ENCODE data around the gene B3GALT5.
"Not testable (repeated sequence)": the region's sequence is repeated elsewhere in the genome, so short reads cannot be mapped to it uniquely, and the experiment has no call there.

The B3GALT5 gene, protein sequence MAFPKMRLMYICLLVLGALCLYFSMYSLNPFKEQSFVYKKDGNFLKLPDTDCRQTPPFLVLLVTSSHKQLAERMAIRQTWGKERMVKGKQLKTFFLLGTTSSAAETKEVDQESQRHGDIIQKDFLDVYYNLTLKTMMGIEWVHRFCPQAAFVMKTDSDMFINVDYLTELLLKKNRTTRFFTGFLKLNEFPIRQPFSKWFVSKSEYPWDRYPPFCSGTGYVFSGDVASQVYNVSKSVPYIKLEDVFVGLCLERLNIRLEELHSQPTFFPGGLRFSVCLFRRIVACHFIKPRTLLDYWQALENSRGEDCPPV

DNA sequence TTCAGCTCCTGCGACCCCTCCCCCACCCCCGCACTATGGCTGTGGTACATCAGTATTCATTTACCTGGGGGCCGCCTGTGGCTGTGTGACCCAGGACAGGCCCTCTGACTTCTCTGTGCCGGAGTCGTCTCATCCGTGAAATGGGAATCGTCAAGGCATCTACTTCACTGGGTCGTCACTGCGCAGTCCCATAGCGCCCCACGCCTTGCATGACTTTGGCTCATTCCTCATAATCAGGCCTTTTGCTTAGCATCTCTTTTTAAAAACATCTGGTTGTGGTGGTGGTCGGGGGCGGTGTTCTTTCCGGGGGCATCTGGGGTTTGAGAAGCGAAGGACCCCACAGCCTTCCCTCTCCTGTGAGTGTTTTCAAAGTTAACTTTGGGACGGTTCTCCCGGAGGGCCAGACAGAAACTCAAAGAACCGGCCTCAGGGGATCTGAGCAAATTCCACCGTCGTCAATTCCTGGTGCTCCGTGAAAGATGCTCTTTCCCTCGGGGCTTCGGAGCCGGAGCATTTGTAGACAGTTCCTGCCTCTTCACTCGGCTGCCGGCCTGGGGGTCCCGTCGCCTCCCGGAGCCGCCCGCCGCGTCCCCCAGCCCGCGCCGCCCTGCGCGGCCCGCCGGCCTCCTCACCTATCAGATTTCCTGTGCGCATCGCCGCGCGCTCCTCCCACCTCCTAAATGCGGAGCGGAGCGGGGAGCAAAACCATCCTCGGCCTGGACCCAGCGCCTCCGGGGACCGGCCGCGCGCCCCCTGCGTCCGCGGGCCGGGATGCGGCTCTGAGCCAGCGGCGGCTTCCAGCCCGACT lies at the start of gene B3GALT5:
Gene B3GALT5 (plus strand): TSS at position 708 of the 808 bp plus-strand sequence. CDS start 47,620 bp downstream, outside the sequence.
- no peak for DNase-seq (ENCODE audit: low read depth in 2 of 2)

DNA sequence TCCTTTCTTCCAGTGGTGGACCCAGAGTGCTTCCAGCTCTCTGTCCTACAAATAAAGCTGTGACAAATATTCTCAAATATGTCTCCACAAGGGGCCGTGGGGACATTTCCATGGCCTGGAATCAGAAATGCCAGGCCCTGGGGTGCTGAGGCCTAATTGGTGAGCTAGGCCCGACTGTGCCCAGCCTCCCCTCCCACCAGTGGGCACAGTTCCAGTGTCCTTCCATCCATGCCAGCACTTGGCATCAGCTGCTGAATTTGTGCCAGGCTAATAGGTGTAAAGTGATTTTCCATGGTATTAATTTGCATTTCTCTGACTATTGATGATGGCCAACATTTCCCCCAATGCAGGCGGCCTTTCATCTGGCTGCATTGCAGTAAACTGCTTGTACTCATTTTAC lies 48.5 kb upstream of the B3GALT5 start:
- no peak for DNase-seq (ENCODE audit: low read depth in 2 of 2)

DNA sequence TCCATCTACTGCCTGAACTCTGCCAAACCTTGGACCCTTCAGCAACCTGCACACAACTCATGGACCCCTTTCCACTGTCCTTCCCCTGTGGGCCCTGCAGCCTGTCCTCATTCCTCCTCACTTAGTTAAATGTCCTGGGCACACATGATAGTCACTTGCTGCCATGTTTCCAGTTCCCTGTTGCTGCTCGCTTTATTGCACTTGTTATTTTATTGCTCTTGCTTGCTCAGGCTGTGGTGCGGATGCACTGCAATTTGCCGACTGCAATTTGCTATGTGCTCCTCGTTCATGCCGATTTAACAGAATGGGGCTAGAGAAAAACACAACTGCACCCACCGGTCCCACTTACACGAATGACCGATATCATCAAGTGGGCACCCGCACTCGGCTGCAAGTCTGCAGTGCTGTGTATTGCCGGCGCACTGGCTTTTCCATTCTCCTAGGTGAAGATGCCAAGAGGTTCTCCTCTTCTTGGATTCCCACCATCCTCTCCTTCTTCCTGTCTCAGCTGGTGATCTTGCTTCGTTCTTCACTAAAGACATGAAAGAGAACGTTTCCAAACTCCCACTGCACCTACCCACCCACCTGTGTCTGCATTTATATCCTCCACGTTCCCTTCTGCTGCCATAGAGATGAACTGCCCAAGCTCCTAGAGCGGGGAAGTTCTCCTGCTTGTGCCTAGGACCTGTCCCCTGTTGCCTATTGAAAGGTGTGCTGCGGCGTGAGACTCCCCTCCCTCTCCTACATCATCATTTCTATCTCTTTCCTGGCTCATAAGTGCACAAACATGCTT lies 45.4 kb upstream of the B3GALT5 start:
- DNase-seq (ENCODE audit: low read depth in 2 of 2), result no peak

DNA sequence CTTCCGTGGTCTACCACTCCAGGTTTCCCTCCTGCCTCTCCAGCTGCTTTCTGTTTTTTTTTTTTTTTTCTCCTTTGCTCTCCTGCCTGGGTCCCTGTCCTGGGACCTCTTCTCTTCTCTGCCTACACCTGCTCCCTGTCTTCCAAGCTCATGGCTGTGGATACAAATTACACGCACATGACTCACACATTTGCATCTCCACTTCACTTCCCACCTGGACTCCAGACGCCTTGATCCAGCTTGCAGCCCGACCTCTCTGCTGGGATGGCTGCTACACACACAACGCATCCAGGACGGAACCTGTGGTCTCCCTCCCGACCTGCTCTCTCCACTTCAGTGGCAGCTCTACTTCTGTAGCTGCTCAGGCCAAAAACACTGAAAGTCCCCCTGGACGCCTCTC lies 44.4 kb upstream of the B3GALT5 start:
- DNase-seq (ENCODE audit: low read depth in 2 of 2), result no peak

DNA sequence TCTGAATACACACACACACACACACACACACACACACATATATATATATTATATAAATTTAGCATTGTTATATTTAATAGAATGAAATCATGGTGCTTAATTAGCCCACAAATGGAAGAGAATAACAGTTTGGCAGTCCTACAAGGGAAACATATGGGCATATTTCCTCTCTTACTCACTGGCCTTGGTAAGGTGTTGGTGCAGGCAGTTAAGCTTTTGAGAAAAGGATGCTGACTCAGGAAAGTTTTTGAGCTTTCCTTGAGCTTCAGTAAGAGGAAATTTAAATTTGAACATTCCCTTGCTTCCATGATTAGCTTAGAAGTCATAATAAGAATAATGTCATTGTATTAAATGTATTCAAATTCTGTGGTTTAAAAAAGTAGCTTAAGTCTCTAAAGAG lies 37.0 kb upstream of the B3GALT5 start:
- DNase-seq (ENCODE audit: low read depth in 2 of 2), result no peak

DNA sequence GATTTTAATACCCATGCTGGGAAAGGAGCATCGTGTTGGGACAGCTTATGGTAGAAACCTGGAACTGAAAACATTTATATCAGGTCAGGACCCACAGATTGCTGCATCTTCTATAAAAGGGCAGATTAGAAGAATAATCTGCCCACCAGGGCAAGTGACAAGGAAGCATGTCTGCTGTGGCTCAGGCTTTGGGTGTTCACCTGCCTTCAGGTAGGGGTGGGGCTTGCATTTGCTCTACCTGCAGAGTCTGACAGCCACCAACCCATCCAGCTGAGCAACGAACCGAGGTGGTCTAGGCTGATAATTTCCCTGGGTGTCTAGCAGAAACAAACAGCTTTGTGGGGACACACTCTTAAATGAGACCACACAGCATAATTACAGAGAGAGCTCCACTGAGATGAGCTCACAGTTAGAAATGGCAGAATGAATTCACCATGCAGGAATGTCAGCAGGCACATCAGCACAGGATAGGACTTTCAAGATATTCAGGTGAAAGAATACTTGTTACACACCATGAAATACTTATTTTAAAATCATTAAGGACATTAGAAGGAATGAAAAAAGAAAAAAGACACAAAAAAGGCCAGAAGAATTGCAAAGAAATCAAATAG lies 36.1 kb upstream of the B3GALT5 start:
- DNase-seq (ENCODE audit: low read depth in 2 of 2), result no peak

DNA sequence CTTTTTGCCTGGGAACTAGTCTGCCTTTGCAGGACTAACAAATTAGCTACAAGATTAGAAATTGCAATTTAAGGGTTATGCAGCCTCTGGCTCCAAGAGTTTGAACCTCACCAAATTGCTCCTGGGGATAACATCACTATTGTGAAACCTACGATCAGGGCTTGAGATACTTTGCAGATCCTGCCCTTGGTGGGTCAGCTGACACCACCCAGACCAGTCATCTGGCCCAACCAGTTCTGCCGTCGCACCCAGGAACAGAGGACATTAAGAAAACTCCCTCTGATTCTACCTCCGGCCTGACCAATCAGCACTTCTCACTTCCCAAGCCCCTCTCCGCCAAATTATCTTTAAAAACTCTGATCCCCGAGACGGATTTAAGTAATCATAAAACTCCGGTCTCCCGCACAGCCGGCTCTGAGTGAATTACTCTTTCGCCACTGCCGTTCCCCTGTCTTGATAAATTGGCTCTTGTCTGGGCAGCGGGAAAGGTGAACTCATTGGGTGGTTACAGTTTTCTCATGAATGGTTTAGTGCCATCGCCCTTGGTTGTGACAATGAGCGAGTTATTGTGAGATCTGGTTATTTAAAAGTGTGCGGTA lies 32.9 kb upstream of the B3GALT5 start:
- no peak for DNase-seq (ENCODE audit: low read depth in 2 of 2)

DNA sequence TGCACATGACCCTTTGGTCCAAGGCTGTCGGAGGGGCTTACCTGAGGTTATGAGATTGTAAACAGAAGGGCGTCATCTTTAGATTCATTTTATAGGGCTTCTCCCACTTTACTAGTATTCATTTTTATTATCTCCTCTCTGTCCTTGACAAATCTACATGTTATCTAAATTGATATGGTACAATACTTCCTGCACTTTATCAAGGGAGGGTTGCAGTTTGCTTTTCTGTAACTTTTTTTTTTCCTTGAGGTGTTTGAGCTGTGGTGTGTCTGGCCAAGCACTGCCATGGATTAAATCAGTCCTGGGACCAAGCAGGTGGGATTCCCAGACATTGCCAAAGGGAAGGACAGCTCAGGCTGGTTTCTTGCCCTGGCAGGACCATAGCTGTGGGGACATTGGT lies 32.0 kb upstream of the B3GALT5 start:
- DNase-seq (ENCODE audit: low read depth in 2 of 2), result no peak

DNA sequence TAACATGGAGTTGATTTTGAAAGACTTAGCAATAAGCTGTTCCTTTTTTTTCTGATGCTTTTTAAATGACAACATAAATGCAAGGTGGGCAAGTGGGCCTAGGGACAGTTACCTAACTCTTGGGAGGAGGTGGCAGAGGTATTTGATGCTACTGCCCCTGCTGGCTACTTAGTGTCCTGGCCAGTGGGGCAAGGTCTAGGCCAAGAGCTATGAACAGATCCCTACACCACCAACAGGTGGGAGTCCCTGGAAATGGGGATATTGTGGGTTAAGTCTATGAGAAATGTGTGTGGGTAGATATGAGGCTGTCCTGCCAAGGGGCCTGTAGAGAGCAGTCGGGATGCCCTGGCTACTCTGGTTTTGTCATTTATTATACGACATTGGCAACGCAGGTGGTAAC lies 31.3 kb upstream of the B3GALT5 start:
- DNase-seq (ENCODE audit: low read depth in 2 of 2), result no peak

DNA sequence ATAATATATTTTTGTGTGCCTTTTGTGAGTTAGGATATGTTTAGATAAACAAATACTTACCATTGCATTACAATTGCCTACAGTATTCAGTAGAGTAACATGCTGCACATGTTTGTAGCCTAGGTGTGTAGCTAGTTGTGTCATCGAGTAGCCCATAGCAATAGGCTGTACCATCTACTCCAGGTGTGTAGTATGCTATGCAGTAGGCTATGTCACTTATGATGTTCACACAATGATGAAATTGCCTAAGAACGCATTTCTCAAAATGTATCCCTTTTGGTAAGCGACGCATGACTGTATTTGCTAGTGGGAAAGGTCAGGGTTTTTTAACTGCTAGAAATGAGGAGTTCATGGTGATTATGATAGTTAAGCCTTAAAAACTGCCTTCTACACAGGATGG lies 30.0 kb upstream of the B3GALT5 start:
- DNase-seq (ENCODE audit: low read depth in 2 of 2), result no peak

DNA sequence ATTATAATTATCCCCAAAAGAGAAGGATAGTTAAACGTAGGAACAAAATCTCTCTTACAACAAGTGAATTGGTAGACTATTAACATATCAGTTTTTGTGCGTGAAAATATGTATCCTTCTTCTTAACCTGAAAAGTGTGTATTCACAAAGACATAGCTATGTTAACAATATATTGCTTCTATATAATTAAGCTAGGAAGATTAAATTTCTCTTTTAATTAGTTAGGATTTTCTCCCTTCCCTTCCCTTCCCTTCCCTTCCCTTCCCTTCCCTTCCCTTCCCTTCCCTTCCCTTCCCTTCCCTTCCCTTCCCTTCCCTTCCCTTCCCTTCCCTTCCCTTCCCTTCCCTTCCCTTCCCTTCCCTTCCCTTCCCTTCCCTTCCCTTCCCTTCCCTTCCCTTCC lies 29.2 kb upstream of the B3GALT5 start:
- DNase-seq (ENCODE audit: low read depth in 2 of 2), result not testable (repeated sequence)

DNA sequence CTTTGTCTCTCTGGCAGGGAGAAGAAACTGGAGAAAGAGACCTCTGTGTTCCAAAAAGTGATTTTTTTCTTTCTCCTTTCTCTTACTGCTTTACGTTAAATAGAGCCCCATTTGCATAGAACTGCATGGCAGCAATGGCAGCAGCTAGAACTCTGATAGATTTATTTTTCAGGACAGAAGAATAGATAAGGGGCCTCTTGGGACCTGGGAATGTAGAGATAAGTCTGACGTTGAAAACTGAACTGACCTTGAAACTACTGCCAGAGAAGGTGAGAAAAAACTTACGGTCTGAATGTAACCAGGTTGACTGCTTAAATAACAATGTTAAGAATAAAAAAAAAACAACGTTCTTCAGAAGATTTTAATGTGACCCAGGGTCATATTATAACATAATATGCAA lies 25.4 kb upstream of the B3GALT5 start:
- DNase-seq (ENCODE audit: low read depth in 2 of 2), result no peak

DNA sequence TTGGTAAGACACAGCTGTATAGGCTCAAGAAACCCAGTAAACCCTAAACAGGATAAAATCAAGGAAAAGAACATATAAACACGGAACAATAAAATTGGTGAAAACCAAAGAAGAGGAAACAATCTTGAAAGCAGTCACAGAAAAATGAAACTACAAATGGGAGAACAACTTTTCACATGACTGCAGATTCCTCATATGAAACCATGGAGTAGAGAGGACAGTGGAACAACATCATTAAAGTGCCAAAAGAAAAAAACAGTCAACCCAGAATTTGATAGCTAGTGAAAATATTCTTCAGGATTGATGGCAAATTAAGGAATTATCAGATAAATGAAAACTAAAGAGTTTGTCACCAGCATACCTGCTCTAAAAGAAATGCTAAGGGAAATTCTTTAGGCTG lies 23.9 kb upstream of the B3GALT5 start:
- no peak for DNase-seq (ENCODE audit: low read depth in 2 of 2)

DNA sequence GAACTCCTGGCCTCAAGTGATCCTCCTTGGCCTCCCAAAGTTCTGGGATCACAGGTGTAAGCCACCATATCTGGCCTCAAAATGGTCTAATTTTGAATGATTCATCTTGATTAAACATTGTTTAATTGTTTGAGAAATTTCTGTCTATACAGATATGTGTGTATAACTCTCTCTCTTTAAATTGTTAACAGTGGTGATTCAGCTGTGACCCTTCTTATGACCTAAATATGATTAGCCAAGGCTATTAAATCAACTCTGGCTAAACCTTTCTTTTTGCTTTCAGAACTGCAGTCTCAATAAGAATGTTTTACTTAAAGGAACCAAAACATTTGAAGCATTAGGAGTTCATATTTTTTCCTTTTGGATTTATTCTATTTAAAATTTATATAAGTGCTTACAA lies 19.2 kb upstream of the B3GALT5 start:
- no peak for DNase-seq (ENCODE audit: low read depth in 2 of 2)

DNA sequence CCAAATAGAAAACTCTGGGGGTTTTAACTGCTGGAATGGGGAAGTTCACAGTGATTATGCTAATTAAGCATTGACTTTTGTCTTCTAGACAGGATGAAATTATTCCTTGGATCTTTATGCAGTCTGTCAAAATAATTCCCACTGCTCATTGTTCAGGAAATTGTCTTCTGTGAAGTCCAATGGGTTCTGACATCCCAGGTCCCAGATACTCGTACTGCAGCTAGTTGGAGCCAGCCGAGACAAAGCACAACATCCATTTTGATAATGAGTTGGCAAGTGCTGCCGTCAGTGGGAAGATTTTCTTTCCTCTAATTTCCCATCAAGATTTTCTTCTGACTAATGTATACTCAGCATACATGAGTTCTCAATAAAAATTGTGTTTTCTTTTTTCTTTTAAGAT lies 17.3 kb upstream of the B3GALT5 start:
- DNase-seq (ENCODE audit: low read depth in 2 of 2), result no peak

DNA sequence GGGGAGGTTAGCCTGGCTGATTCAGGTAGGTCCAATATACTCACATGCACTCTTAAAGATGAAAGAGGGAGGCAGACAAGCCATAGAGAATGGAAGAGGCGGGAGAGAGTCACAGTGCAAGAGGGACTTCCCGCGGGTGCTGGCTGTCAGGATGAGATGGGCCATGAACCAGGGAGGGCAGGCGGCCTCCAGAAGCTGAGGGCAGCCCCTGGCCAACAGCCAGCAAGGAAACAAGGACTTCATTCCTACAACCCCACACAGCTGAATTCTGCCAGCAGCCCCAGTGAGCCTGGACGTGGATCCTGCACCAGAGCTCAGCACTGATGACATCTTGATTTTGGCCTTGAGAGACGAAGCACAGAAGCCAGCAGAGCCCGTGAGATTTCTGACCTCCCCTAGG lies 15.1 kb upstream of the B3GALT5 start:
- no peak for DNase-seq (ENCODE audit: low read depth in 2 of 2)

DNA sequence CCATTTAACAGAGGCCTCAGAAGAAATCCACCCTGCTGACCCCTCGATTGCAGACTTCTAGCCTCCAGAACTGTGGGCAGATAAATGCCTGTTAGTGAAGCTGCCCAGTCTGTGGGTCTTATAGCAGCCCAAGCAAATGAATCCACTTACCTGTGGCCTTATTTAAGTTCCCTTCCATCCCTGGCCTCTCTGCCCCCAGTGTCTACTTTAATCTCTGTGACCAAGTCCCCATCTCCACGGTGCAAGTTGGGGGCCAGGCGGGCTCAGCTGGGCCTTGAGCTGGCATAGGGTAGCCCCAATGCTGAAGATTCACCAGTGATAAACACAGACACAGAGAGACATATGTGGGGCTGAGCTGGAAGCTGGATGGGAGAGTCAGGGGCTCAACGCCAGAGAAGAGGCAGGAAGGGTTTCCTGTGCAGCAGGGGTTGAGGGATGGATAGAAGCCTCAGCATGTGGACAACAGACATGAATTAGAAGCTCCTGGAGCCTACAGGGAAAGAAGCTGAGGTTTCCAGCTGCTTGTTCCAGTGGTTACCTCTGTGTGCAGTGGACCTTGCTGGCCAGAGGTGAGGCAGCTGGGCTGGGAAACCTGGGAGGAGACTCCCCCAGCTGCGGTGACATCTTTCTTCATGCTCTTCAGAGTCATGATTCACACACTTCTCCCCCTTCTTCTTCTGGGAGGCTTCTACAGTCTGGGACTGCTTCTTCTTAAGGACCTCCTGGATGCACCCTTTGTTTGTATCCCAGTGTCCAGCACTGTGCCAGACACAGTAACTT lies 13.4 kb upstream of the B3GALT5 start:
- DNase-seq (ENCODE audit: low read depth in 2 of 2), result no peak

DNA sequence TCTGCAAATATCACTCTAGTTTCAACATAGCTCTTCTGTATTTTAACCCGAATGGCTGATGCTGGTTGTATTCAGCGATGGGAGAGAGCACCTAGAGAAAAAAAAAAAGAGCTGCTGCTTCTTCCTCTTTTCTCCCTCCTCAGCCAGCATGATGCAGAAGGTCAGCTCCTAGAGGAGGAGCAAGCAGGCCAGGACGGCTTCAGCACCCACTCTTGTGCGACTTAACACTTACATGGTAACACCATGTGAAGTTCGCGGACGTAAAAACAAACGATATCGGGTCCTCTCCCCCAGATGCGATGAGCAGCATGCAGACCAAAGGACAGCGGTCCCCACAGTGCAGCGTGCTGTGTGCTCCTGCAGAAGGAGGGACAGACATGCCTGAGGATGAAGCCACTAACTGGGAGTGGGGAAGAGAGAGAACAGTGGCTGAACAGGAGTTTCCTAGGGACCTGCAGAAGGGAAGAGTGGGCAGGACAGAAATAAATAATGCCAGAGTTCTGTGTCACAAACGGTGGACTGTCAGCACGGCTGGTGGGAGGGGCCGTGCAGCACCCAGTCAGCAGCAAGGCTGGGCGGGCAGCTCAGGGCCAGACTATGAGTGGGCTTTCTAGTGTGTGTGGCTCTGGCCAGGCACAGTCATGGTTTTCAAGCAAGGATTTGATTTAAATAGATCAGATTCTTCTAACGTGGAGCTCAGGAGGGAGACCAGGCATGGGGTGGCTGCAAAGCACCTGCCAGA lies 11.4 kb upstream of the B3GALT5 start:
- no peak for DNase-seq (ENCODE audit: low read depth in 2 of 2)

DNA sequence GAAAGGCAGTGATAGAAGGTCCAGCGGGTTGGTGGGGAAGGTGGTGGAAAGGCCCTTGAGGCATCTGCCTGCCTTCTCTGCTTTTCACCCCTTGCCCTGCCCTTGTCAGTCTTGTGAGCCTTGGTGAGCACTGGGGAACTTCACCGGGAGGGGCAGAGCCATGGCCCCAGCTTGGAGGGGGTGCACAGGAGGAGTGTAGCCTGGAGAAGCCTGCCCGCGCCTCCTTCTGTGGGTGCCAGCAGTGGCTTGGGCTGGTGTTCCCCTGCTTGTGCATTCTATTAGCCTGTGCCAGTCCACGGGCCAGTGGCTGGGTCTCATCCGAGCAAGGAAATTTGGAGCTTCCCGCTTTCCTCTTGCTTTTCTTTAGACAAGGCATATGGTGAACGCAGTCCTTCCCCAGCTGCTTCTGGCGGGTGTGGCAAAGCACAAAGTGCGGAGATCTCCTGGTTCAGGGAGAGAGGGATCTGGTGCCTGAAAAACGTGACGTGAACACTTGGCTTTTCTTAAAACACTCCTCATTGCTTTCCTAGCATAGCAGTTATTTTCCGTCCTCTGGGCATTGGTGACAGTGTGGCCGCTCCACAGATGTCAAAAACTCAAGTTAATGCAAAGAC lies 10.6 kb upstream of the B3GALT5 start:
- no peak for DNase-seq (ENCODE audit: low read depth in 2 of 2)

DNA sequence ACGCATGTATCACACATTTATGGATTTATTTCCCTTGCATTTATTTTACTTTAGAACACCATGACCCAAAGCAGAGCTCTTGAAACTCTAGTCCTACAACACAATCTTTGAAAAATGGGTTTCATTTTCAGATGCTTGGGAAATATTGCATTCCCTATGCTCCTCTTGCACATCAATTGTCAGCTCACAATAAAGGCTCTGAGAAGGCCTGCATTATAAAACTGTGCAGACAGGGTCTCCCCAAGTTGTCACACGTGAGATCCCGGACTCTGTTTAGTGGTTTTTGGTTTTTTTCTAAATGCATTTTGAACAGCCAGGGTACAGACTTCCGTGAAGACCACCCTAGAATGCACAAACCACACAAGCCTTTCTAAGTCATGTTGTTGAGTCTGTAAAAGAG lies 9.9 kb upstream of the B3GALT5 start:
- DNase-seq (ENCODE audit: low read depth in 2 of 2), result no peak
